PC-3 (cell line): ENCODE measurements around the gene RANBP1. TPM values are rescaled to one million over a fixed set of nuclear protein-coding genes. Genes with fewer than 3 reads are reported as not detected.

Experiments used
- ATAC-seq: fragments of 200-7000 bp; cut with Tn5 transposase; 2 replicates; pipeline ENCODE4 v1.9.1; 2020; ENCODE audit warnings: mild to moderate bottlenecking, moderate library complexity
- BruUV-seq: library from RNA; stranded (reverse); fragments of 400-500 nt; replicated peaks from 2 replicates; lab custom pipeline; 2021; lab: Mats Ljungman, UMichigan
- CTCF ChIA-PET: fragments of 300-600 bp; sonication (Branson Sonifier 250); formaldehyde crosslinking; loops from one replicate; lab custom pipeline; 2022; ENCODE audit warnings: antibody characterized with exemption; lab: Charles Lee
- POLR2A ChIA-PET: fragments of 300-600 bp; sonication (Branson Sonifier 250); formaldehyde crosslinking; loops from one replicate; lab custom pipeline; 2022; ENCODE audit warnings: antibody characterized with exemption; ENCODE audit not compliant: unreplicated experiment; lab: Charles Lee
- DNase-seq: peaks from one replicate; pipeline ENCODE4 v3.0.0-alpha.2; 2015
- H2AFZ ChIP-seq: fragments of 300-600 bp; sonication (generic); 2 replicates; pipeline ENCODE4 v1.6.0; 2016; ENCODE audit warnings: antibody characterized with exemption, low read length
- H3F3A ChIP-seq: fragments of 300-600 bp; sonication (generic); one replicate; pipeline ENCODE4 v1.6.0; 2017; ENCODE audit warnings: antibody characterized with exemption, low read length, control low read depth, mild to moderate bottlenecking; ENCODE audit not compliant: unreplicated experiment
- H3K27ac ChIP-seq: fragments of 300-600 bp; sonication (generic); 2 replicates; pipeline ENCODE4 v1.5.1; 2016; ENCODE audit warnings: mild to moderate bottlenecking, low read length
- H3K27me3 ChIP-seq: fragments of 300-600 bp; sonication (generic); 2 replicates; pipeline ENCODE4 v1.6.1; 2016; ENCODE audit warnings: low read length, mixed read lengths
- H3K36me3 ChIP-seq: fragments of 300-600 bp; sonication (generic); 2 replicates; pipeline ENCODE4 v1.6.1; 2016; ENCODE audit warnings: low read depth, mixed run types, low read length, mixed read lengths
- H3K4me1 ChIP-seq: fragments of 300-600 bp; sonication (generic); 2 replicates; pipeline ENCODE4 v1.5.1; 2016; ENCODE audit warnings: low read length; ENCODE audit not compliant: insufficient read depth
- H3K4me2 ChIP-seq: fragments of 300-600 bp; sonication (generic); 2 replicates; pipeline ENCODE4 v1.6.0; 2016; ENCODE audit warnings: low read length
- H3K4me3 ChIP-seq: fragments of 300-600 bp; sonication (generic); 2 replicates; pipeline ENCODE4 v1.5.1; 2016; ENCODE audit warnings: mild to moderate bottlenecking, low read length, mixed read lengths
- H3K79me2 ChIP-seq: fragments of 300-600 bp; sonication (generic); 2 replicates; pipeline ENCODE4 v1.6.1; 2017; ENCODE audit warnings: low read length, mixed read lengths
- H3K9ac ChIP-seq: fragments of 300-600 bp; sonication (generic); 2 replicates; pipeline ENCODE4 v1.6.0; 2016; ENCODE audit warnings: mild to moderate bottlenecking, low read length
- H3K9me2 ChIP-seq: fragments of 300-600 bp; sonication (generic); replicated peaks from 2 replicates; pipeline ENCODE4 v1.6.1; 2016; ENCODE audit warnings: mixed run types, low read length, mixed read lengths
- H3K9me3 ChIP-seq: fragments of 300-600 bp; sonication (generic); 2 replicates; pipeline ENCODE4 v1.6.1; 2016; ENCODE audit warnings: low read length, mixed read lengths
- H4K20me1 ChIP-seq: fragments of 300-600 bp; sonication (generic); 2 replicates; pipeline ENCODE4 v1.6.1; 2016; ENCODE audit warnings: low read length, mixed read lengths
- EZH2 ChIP-seq: fragments of 300-600 bp; sonication (generic); IDR thresholded peaks from one replicate; pipeline ENCODE4 v1.6.1; 2017; ENCODE audit warnings: antibody characterized with exemption, mild to moderate bottlenecking, low read length; ENCODE audit not compliant: unreplicated experiment
- EZH2phosphoT487 ChIP-seq: fragments of 300-600 bp; sonication (generic); IDR thresholded peaks from 2 replicates; pipeline ENCODE4 v1.6.1; 2018; ENCODE audit warnings: mild to moderate bottlenecking, antibody characterized with exemption, low read length, borderline replicate concordance
- intact Hi-C: fragments of 100-400 bp; cut with micrococcal nuclease; formaldehyde crosslinking; loops from 2 replicates; pipeline ENCODE4 v1.9.0; 2023
- total RNA-seq: library from RNA; depleted of rRNA; stranded (reverse); fragments of >200 nt; gene quantifications from 2 replicates; pipeline ENCODE4 v1.2.3, GENCODE V29; 2014
- TF ChIP-seq, protein P1 (sequence below): fragments of 300-600 bp; sonication (generic); conservative IDR thresholded peaks from 2 replicates; pipeline ENCODE4 v1.5.1; 2017; ENCODE audit warnings: antibody characterized with exemption, low read depth, mild to moderate bottlenecking, low read length

Gene RANBP1
- total RNA-seq, 1 experiment from 2014 or later: 356 TPM

DNA sequence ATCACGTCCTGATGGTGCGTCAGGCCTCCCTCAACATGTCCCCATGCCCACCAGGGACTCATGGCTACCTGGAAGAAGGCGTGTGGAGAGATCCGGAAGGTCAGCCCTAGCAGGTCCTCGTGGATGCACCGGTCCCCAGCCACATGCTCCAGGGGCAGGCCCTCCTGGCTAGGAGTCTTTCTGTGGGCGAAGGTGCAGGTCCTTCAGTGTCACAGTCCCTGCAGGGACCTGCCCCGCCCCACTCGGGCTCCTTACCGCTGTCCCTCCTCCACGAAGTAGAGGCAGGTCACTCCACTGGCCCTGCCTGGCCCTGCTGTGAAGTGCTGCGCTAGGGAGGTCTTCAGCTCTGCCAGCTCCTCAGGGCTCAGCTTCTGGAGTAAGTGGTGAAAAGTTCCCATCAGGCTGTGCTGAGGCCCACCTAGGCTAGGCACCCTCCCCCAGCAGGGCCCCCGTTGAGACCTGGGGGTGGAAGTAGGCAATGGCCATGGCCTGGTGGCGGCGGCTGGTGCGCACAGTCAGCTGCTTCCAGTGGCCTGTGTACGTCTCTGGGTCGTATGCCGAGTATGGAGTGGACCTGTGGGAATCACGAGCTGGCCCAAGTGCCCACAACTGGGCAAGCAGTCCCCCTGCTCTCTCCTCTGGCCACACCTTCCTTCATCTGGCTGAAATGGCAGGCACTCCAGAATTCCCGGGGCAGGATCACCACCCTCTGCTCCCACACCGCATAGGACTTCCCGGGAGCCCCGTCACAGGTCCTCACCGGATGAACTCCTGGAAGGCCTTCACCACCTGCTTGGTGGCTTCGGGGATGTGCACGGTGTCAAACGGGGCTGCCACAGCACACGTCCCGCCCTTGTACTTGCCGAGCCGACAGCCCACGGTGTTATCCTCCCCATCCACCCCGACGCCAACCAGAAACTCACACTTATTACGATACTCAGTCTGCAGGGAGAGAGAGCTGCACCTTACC is 1.1 kb upstream of the RANBP1 start:
- H3K27ac ChIP-seq: no peak overlapping the region
- H3K36me3 ChIP-seq: peaks cover 27% of the 10 kb centered on the region
- ATAC-seq: no peak
- H3K4me3 ChIP-seq: no peak overlapping the region; the same call in 1 of the 2 replicates
- H3K79me2 ChIP-seq: peaks cover 50% of the 10 kb centered on the region
- CTCF ChIA-PET: no interaction called here
- H3K9me2 ChIP-seq: no peaks in the 10 kb centered on the region
- H3K4me1 ChIP-seq: peaks cover 20% of the 10 kb centered on the region
- TF ChIP-seq EZH2phosphoT487 (no peak), EZH2 (no peak)
- TF ChIP-seq, protein P1, sequence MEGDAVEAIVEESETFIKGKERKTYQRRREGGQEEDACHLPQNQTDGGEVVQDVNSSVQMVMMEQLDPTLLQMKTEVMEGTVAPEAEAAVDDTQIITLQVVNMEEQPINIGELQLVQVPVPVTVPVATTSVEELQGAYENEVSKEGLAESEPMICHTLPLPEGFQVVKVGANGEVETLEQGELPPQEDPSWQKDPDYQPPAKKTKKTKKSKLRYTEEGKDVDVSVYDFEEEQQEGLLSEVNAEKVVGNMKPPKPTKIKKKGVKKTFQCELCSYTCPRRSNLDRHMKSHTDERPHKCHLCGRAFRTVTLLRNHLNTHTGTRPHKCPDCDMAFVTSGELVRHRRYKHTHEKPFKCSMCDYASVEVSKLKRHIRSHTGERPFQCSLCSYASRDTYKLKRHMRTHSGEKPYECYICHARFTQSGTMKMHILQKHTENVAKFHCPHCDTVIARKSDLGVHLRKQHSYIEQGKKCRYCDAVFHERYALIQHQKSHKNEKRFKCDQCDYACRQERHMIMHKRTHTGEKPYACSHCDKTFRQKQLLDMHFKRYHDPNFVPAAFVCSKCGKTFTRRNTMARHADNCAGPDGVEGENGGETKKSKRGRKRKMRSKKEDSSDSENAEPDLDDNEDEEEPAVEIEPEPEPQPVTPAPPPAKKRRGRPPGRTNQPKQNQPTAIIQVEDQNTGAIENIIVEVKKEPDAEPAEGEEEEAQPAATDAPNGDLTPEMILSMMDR: no peak
- POLR2A ChIA-PET: no interaction called here
- TSS peak; percentile 31 for BruUV-seq
- H2AFZ ChIP-seq: no peak overlapping the region
- no peaks in the 10 kb centered on the region for H3K9me3 ChIP-seq
- H3K27me3 ChIP-seq: no peaks in the 10 kb centered on the region
- intact Hi-C loops: no loop called here
- H3K4me2 ChIP-seq: peak overlapping the region; percentile 91; the same call in 1 of the 2 replicates
- no peaks in the 10 kb centered on the region for H4K20me1 ChIP-seq
- no peak for DNase-seq
- no peak overlapping the region; the same call in 1 of the 2 replicates for H3K9ac ChIP-seq
- no peaks in the 10 kb centered on the region for H3F3A ChIP-seq

DNA sequence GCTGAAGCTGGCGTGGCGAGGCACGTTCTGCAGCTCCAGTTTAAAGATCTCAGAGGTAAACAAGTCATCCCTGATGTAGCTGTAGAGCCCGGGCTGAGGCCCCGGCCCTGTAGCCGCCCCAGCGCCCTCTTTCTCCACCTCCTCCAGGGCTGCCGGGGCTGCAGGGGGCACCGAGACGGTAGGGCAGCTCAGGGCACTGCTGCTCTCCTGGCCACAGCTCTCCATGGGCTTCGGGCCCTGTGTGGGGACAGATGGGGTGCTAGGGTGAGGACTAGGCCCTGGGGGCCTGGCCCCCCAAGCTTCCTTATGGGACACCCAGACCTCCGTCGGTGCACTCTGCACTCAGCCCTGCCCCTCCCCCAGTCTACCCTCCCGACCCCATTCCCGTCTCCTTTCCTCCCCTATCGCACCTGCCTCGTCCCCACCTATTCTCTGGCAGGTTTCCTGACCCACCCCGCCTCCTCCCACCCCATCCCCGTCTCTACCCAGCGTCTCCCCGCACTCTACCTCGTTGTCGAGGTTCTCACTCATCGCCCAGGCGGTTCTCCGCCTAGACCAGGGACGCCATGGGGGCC is 559 bp downstream of the RANBP1 start:
- H3K4me1 ChIP-seq: peaks cover 24% of the 10 kb centered on the region
- no peaks in the 10 kb centered on the region for H3F3A ChIP-seq
- peaks cover 26% of the 10 kb centered on the region for H3K36me3 ChIP-seq
- BruUV-seq: no TSS peak
- H4K20me1 ChIP-seq: no peaks in the 10 kb centered on the region
- peaks cover 67% of the 10 kb centered on the region for H3K79me2 ChIP-seq
- H3K27me3 ChIP-seq: no peaks in the 10 kb centered on the region
- intact Hi-C loops: loop anchor here (2.0 kb wide), 1 partner anchor 36 kb away; the partner anchor contains the start of gene DGCR8
- H3K4me2 ChIP-seq: peak overlapping the region; percentile 91
- H3K9me2 ChIP-seq: no peaks in the 10 kb centered on the region
- POLR2A ChIA-PET: no interaction called here
- no peak overlapping the region for H3K27ac ChIP-seq
- no peaks in the 10 kb centered on the region for H3K9me3 ChIP-seq
- ATAC-seq (no peak; the same call in 1 of the 2 replicates), DNase-seq (no peak)
- TF ChIP-seq, protein P1: no peak
- no peak for TF ChIP-seq EZH2
- peak overlapping the region; percentile 77 for H2AFZ ChIP-seq
- H3K4me3 ChIP-seq: peak overlapping the region; percentile 95
- peak overlapping the region; percentile 100 for H3K9ac ChIP-seq
- CTCF ChIA-PET: interaction anchor here (0.5 kb wide), 1 partner anchor 302 kb away, joined by 6 read pairs; no protein-coding TSS in a partner anchor
